Lower leg skin (tissue), 4 donors: ENCODE measurements around the gene XYLT1. TPM values are rescaled to one million over a fixed set of nuclear protein-coding genes. Genes with fewer than 3 reads are reported as not detected.
"Not testable (repeated sequence)": the region's sequence is repeated elsewhere in the genome, so short reads cannot be mapped to it uniquely, and the experiment has no call there.

Source experiments
- DNase-seq, 2 donors: peaks; one replicate each; pipeline ENCODE4 v3.0.0-alpha.2; 2019; ENCODE audit warnings: low spot score in 2 of 2
- H3K4me3 ChIP-seq: fragments of 200-600 bp; sonication (generic); 2 replicates; pipeline ENCODE4 v1.5.1; 2017; ENCODE audit warnings: mild to moderate bottlenecking, low read depth; ENCODE audit not compliant: poor library complexity, severe bottlenecking
- CTCF ChIP-seq, 3 donors: fragments of 450-650 bp; IDR thresholded peaks; one replicate each; pipeline ENCODE4 v1.5.1; 2016; ENCODE audit warnings: antibody characterized with exemption in 3 of 3, mild to moderate bottlenecking in 3 of 3, moderate library complexity in 2 of 3
- POLR2A ChIP-seq, 2 donors: fragments of 450-650 bp; IDR thresholded peaks; one replicate each; pipeline ENCODE4 v1.6.1; 2016 to 2017; ENCODE audit warnings: antibody characterized with exemption in 2 of 2, mild to moderate bottlenecking in 1 of 2, moderate library complexity in 1 of 2
- WGBS, 2 donors: methylation state at CpG; one replicate each; pipeline ENCODE4 v1.1.5; 2018; 5-methylcytosine and 5-hydroxymethylcytosine counted together
- intact Hi-C: fragments of 100-400 bp; cut with DNase I; formaldehyde crosslinking; loops from one replicate; pipeline ENCODE4 v1.15.0; 2023; ENCODE audit warnings: low total_unique reads
- total RNA-seq, 4 donors: library from RNA; depleted of rRNA; stranded (reverse); fragments of >200 nt; gene quantifications; one replicate each; pipeline ENCODE4 v1.1.0, GENCODE V29; 2016

XYLT1 gene
- total RNA-seq, 4 donors from 2014 or later = 17.2 to 20.3 (median 19.7) TPM

GRCh38 chr16:17512636-17513220 lies 42.0 kb upstream of the XYLT1 start:
- intact Hi-C loops = no loop called here
- no peak overlapping the region for H3K4me3 ChIP-seq
- no peak for DNase-seq
- TF ChIP-seq CTCF (IDR thresholded peaks at IDR 0.05) (no peak), POLR2A (IDR thresholded peaks at IDR 0.05) (no peak)
- 51 to 52% methylated on average over 6 of the region's 6 CpGs for WGBS, 2 donors

- intact Hi-C loops = no loop called here
- peak in 1 of 2 donors; percentile 16 for DNase-seq
- TF ChIP-seq CTCF (IDR thresholded peaks at IDR 0.05) (no peak), POLR2A (IDR thresholded peaks at IDR 0.05) (no peak)
- H3K4me3 ChIP-seq = no peak overlapping the region
Observed at GRCh38 chr16:17511340-17511739, 40.6 kb upstream of the XYLT1 start.

GRCh38 chr16:17510567-17510966 lies 39.8 kb upstream of the XYLT1 start:
- 81 to 85% methylated on average over 3 of the region's 3 CpGs for WGBS, 2 donors
- no peak for TF ChIP-seq POLR2A (IDR thresholded peaks at IDR 0.05)
- no peak for TF ChIP-seq CTCF (IDR thresholded peaks at IDR 0.05)
- DNase-seq = no peak
- intact Hi-C loops = no loop called here
- H3K4me3 ChIP-seq = no peak overlapping the region

- H3K4me3 ChIP-seq = no peak overlapping the region
- no peak for DNase-seq
- intact Hi-C loops = no loop called here
- WGBS, 2 donors = 70% methylated on average over 3 of the region's 3 CpGs
- TF ChIP-seq POLR2A (IDR thresholded peaks at IDR 0.05) (no peak), CTCF (IDR thresholded peaks at IDR 0.05) (no peak)
Observed at GRCh38 chr16:17509194-17509593, 38.4 kb upstream of the XYLT1 start.

- TF ChIP-seq POLR2A (IDR thresholded peaks at IDR 0.05) (no peak), CTCF (IDR thresholded peaks at IDR 0.05) (no peak)
- WGBS, 2 donors = 91 to 93% methylated on average over 9 of the region's 9 CpGs
Observed at GRCh38 chr16:17508303-17508702, 37.5 kb upstream of the XYLT1 start.

GRCh38 chr16:17507516-17507915 lies 36.8 kb upstream of the XYLT1 start:
- H3K4me3 ChIP-seq, DNase-seq, intact Hi-C loops: not testable (repeated sequence)
- 75 to 78% methylated on average over 7 to 8 of the region's 8 CpGs for WGBS, 2 donors

More at GRCh38 chr16:17508303-17508702, 37.5 kb upstream of the XYLT1 start:
- intact Hi-C loops = no loop called here
- no peak overlapping the region for H3K4me3 ChIP-seq
- no peak for DNase-seq

- intact Hi-C loops, H3K4me3 ChIP-seq, DNase-seq: not testable (repeated sequence)
- 91% methylated on average over 11 to 17 of the region's 26 CpGs for WGBS, 2 donors
Observed at GRCh38 chr16:17505828-17506227, 35.1 kb upstream of the XYLT1 start.
